ENCODE measurements around the gene L2HGDH. TPM values are rescaled to one million over a fixed set of nuclear protein-coding genes. Genes with fewer than 3 reads are reported as not detected.

L2HGDH gene
- total RNA-seq, 1 experiment from 2014 or later: 22.6 TPM

DNA sequence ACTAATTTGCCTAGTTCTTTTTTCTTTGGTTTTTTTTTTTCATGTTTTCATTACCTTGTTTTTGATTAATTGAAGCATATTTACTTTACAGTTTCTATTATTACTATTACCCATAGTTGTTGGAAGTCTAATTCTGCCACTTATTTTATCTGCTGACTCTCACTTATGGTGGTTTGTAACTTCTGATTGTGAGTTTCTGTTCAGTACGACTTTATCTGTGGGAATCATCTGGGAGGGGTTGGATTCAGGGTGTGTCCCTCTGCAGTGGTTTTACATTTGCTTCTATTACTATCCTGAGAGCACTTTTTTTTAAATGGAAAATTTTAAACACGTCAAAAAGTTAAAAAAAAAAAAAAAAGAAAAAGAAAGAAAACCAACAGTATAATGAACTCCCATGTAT, 54.3 kb downstream of the L2HGDH start:
- WGBS (ENCODE audit: extremely low coverage, insufficient read length, low lambda C conversion rate): no CpG with 5 or more reads among the region's 2 CpGs
- Histone ChIP-seq H3K27ac (ENCODE audit: insufficient read length, low read depth, low read length) (no peak overlapping the region), H3K9ac (ENCODE audit: extremely low read depth, insufficient read length, low read length) (no peak overlapping the region), H3K14ac (ENCODE audit: insufficient read depth, low read length) (no peak overlapping the region), H2BK20ac (ENCODE audit: low read depth, low read length, poor library complexity, severe bottlenecking) (no peak overlapping the region), H3K4me2 (ENCODE audit: insufficient read depth, insufficient read length, low read length) (no peak overlapping the region), H3K18ac (ENCODE audit: insufficient read length, low read depth, low read length) (no peak overlapping the region), H3K9me3 (ENCODE audit: control insufficient read depth, low read depth, low read length) (no peaks in the 10 kb centered on the region), H2BK5ac (ENCODE audit: insufficient read length, low read length) (no peak overlapping the region), H4K20me1 (ENCODE audit: control insufficient read depth, insufficient read depth, insufficient read length) (no peaks in the 10 kb centered on the region), H2AK5ac (ENCODE audit: insufficient read length, low read length) (no peak overlapping the region), H4K8ac (replicated peaks; ENCODE audit: insufficient read length, low read depth, low read length) (no peak overlapping the region), H2BK15ac (ENCODE audit: low read depth, low read length) (no peak overlapping the region), H3K27me3 (ENCODE audit: insufficient read depth, low read length) (no peaks in the 10 kb centered on the region), H3K4ac (ENCODE audit: low read depth, low read length) (no peak overlapping the region), H4K91ac (ENCODE audit: insufficient read length, low read depth, low read length) (no peak overlapping the region), H2AFZ (ENCODE audit: low read length) (no peak overlapping the region), H3K23me2 (ENCODE audit: insufficient read length, low read depth, low read length, poor library complexity, severe bottlenecking) (no peaks in the 10 kb centered on the region), H2BK120ac (ENCODE audit: low read depth, low read length, poor library complexity, severe bottlenecking) (no peak overlapping the region), H3K56ac (ENCODE audit: insufficient read length, low read depth, low read length) (no peak overlapping the region), H2BK12ac (ENCODE audit: insufficient read length, low read depth, low read length) (no peak overlapping the region), H3K4me1 (ENCODE audit: insufficient read depth, low read length) (no peaks in the 10 kb centered on the region), H3K79me2 (ENCODE audit: insufficient read depth, low read length) (no peaks in the 10 kb centered on the region), H3T11ph (ENCODE audit: low read length) (no peak overlapping the region), H3K79me1 (ENCODE audit: insufficient read depth, low read depth, low read length, poor library complexity, severe bottlenecking) (no peaks in the 10 kb centered on the region), H3K23ac (ENCODE audit: insufficient read length, low read depth, low read length) (no peak overlapping the region), H4K5ac (ENCODE audit: insufficient read length, low read depth, low read length) (no peak overlapping the region)
- H3K27ac Mint-ChIP-seq: no peak overlapping the region
- H3K27me3 Mint-ChIP-seq (ENCODE audit: low read depth): no peaks in the 10 kb centered on the region
- DNase-seq: no peak
- H3K4me1 Mint-ChIP-seq: no peaks in the 10 kb centered on the region
- H3K36me3 Mint-ChIP-seq (ENCODE audit: insufficient read depth in 1 of 3, low read depth in 3 of 3): peaks cover 3 to 20% (median 6%) of the 10 kb centered on the region in 3 experiments; a peak in 4 of 7 replicates
- H3K4me3 Mint-ChIP-seq: no peak overlapping the region
- no peaks in the 10 kb centered on the region for H3K9me3 Mint-ChIP-seq
- TF ChIP-seq, protein P1, sequence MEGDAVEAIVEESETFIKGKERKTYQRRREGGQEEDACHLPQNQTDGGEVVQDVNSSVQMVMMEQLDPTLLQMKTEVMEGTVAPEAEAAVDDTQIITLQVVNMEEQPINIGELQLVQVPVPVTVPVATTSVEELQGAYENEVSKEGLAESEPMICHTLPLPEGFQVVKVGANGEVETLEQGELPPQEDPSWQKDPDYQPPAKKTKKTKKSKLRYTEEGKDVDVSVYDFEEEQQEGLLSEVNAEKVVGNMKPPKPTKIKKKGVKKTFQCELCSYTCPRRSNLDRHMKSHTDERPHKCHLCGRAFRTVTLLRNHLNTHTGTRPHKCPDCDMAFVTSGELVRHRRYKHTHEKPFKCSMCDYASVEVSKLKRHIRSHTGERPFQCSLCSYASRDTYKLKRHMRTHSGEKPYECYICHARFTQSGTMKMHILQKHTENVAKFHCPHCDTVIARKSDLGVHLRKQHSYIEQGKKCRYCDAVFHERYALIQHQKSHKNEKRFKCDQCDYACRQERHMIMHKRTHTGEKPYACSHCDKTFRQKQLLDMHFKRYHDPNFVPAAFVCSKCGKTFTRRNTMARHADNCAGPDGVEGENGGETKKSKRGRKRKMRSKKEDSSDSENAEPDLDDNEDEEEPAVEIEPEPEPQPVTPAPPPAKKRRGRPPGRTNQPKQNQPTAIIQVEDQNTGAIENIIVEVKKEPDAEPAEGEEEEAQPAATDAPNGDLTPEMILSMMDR (conservative IDR thresholded peaks at IDR 0.05): no peak

All from H9 (cell line).